ENCODE results near the gene BAIAP2.

- TF ChIP-seq TSHZ2 (CRISPR knock-in tag; IDR thresholded peaks at IDR 0.05) = no peak
- TF ChIP-seq ZNF70 (CRISPR knock-in tag; IDR thresholded peaks at IDR 0.05) = no peak
- TF ChIP-seq POU6F1 (CRISPR knock-in tag; IDR thresholded peaks at IDR 0.05; ENCODE audit: borderline replicate concordance, low read depth) = no peak
- TF ChIP-seq CREB5 (CRISPR knock-in tag; IDR thresholded peaks at IDR 0.05; ENCODE audit: low read depth) = no peak
Measured at GRCh38 chr17:81102352-81102751, 67.4 kb downstream of the BAIAP2 start.
